ENCODE results near the gene AFMID. TPM values are rescaled to one million over a fixed set of nuclear protein-coding genes. Genes with fewer than 3 reads are reported as not detected.

AFMID gene
- total and polyA plus RNA-seq, 2 of the 8 experiments (the other 6 are each of a cell fraction or from before 2014, with no cell fraction given) = 49.0 to 53.0 TPM

DNA sequence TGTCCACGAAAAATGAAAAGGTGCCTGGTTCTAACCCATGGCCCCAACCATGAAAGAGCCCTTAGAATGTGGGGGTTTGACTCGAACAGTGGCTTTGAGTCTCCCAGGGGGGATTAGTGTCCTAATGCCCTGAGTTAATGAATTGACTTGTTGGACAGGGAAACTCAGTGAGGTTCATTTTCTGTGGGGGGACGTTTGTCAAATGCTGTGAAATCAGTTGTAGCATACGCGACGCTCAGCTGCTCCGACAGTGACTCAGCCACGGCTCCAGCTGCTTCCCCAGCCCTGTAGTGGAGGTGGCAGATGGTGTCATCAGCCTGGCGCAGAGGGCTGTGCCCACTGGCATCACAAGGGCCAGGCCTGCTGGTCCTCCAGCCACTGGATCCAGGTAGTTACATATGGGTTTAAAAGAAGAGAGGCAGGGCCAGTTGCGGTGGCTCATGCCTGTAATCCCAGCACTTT, 40.3 kb downstream of the AFMID start:
- Histone ChIP-seq H3K9ac (replicated peaks in 1 of 4; ENCODE audit: extremely low read depth in 1 of 4, low read depth in 3 of 4, low read length in 3 of 4) (no peak overlapping the region), H3K23ac (ENCODE audit: insufficient read length) (no peak overlapping the region), H4K20me1 (replicated peaks in 1 of 2; ENCODE audit: control insufficient read depth in 1 of 2, insufficient read depth in 2 of 2, low read length in 2 of 2) (peaks cover 0 to 1% of the 10 kb centered on the region in 2 experiments), H3K4me1 (replicated peaks in 1 of 4; ENCODE audit: control insufficient read depth in 3 of 4, insufficient read depth in 4 of 4, low read length in 3 of 4) (peaks cover 0 to 7% (median 5%) of the 10 kb centered on the region in 4 experiments; a peak in 5 of 7 replicates), H2AFZ (ENCODE audit: low read length) (no peak overlapping the region), H3K56ac (replicated peaks; ENCODE audit: insufficient read length, low read depth, low read length) (no peak overlapping the region), H2BK120ac (replicated peaks; ENCODE audit: low read depth, low read length) (no peak overlapping the region), H2BK5ac (ENCODE audit: low read depth, low read length) (no peak overlapping the region), H3K9me3 (ENCODE audit: insufficient read depth in 2 of 2, low read depth in 1 of 2, low read length in 1 of 2) (no peaks in the 10 kb centered on the region), H2BK20ac (ENCODE audit: low read length) (no peak overlapping the region), H2BK15ac (ENCODE audit: low read length) (no peak overlapping the region), H2BK12ac (ENCODE audit: low read depth, low read length) (no peak overlapping the region), H2AK5ac (ENCODE audit: low read depth, low read length) (no peak overlapping the region), H3K18ac (ENCODE audit: extremely low read depth, low read length) (no peak overlapping the region), H3K36me3 (ENCODE audit: control insufficient read depth in 2 of 4, insufficient read depth in 4 of 4, low read length in 3 of 4) (peaks cover 13 to 24% (median 19%) of the 10 kb centered on the region in 4 experiments), H4K5ac (ENCODE audit: insufficient read length, low read depth, low read length) (no peak overlapping the region), H4K91ac (replicated peaks; ENCODE audit: insufficient read length, low read length) (no peak overlapping the region), H3K79me2 (ENCODE audit: control insufficient read depth in 1 of 2, insufficient read depth in 2 of 2, low read length in 2 of 2) (no peaks in the 10 kb centered on the region), H3K23me2 (ENCODE audit: low read depth, low read length) (peaks cover 5% of the 10 kb centered on the region; the same call in 1 of the 2 replicates), H4K8ac (ENCODE audit: extremely low read depth, insufficient read depth, low read length) (no peak overlapping the region), H3K27ac (ENCODE audit: low read depth, low read length) (no peak overlapping the region), H3K27me3 (replicated peaks in 1 of 4; ENCODE audit: control insufficient read depth in 3 of 4, extremely low read depth in 1 of 4, insufficient read depth in 3 of 4, low read length in 3 of 4) (peaks cover 0 to 20% (median 17%) of the 10 kb centered on the region in 4 experiments; a peak in 6 of 7 replicates), H3K4ac (replicated peaks; ENCODE audit: insufficient read length, low read depth, low read length) (no peak overlapping the region), H3K4me3 (ENCODE audit: extremely low read depth in 1 of 4, insufficient read depth in 2 of 4, low read depth in 3 of 4, low read length in 4 of 4) (no peak overlapping the region), H3K4me2 (ENCODE audit: insufficient read depth in 1 of 2, low read depth in 2 of 2, low read length in 2 of 2) (no peak overlapping the region), H3K14ac (ENCODE audit: insufficient read length) (no peak overlapping the region), H3K79me1 (ENCODE audit: low read depth, low read length) (no peaks in the 10 kb centered on the region)
- FAIRE-seq (no peak), DNase-seq (ENCODE audit: low read depth in 1 of 2, low spot score in 2 of 2) (no peak)
- 94% methylated on average over 10 of the region's 10 CpGs; no CpG with 5 or more reads in 1 of the 2 experiments for WGBS, 2 experiments (ENCODE audit: extremely low coverage in 1 of 2, insufficient coverage in 1 of 2, insufficient read length in 1 of 2, insufficient replicate concordance in 2 of 2, low coverage in 1 of 2, low lambda C conversion rate in 2 of 2, missing lambda C conversion rate in 1 of 2)
- TF ChIP-seq TAF1 (IDR thresholded peaks at IDR 0.05; ENCODE audit: low read depth, low read length) = no peak
- CTCF ChIA-PET (ENCODE audit: partially characterized antibody) = interaction anchor here (0.6 to 3.3 kb wide), 6 partner anchors 24 to 173 kb away, joined by 3 to 27 read pairs (median 3); partner anchors contain the start of genes AFMID and TK1
- POLR2A ChIA-PET (ENCODE audit: partially characterized antibody) = interaction anchor here (1.2 to 4.1 kb wide), 7 partner anchors 9 to 58 kb away, joined by 3 to 19 read pairs (median 7); partner anchors contain the start of genes AFMID and TK1

Data from H1 (cell line).